Measurements from ENCODE around the gene KIAA1614.

Gene KIAA1614, protein sequence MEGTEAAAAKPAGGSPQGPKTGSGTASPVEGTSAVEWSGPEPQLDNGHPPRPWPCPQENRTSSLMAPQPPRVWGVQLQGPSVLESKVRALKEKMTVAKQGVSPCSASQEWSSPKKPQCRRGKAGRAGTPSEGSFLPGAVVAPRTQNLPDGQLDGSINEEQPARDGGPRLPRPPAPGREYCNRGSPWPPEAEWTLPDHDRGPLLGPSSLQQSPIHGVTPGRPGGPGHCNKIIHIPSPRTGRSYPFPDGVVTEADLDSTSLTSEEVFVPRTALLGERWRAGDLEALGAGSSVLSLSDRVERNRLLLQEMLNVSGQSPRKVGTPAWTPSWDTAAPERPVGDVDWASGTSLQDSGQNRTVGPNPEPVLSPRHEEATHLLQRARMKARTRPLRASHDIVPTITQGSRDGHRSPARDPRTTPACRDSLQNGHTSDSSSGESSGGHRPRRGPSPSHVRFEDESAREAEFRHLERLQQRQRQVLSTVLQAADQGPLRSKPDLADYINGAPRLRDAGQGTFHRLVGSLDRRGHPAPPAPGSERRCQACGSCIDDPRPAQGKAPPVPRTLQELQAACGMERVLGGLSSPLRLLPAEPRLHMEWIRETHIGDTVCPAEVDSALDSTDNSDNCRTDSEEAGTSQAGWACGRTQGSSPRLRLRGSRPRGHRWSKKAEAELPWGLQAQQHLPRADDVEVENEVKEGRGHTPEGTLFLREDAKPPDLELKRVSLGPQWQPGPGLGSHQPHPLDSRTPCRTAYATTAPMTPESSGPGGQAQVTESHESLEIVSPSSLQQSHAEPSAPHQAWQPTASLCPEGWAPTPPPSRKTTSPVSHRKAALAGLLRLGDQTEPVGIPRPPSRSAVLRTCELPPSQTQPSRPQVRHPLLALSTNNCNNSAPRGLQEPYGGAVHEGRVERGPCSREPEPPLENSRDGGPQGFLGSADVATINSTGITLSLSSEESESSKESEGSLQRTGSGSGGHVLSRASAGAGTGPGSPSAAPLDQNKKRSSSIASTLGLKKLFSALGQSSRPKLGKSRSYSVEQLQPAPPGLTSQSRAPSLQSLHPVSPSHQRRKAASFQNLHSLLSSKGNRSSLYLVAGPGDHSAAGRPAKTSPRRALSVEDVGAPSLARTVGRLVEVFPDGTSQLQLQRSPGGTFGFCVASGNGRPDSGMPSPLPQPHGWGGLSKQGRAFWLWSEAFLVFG

DNA sequence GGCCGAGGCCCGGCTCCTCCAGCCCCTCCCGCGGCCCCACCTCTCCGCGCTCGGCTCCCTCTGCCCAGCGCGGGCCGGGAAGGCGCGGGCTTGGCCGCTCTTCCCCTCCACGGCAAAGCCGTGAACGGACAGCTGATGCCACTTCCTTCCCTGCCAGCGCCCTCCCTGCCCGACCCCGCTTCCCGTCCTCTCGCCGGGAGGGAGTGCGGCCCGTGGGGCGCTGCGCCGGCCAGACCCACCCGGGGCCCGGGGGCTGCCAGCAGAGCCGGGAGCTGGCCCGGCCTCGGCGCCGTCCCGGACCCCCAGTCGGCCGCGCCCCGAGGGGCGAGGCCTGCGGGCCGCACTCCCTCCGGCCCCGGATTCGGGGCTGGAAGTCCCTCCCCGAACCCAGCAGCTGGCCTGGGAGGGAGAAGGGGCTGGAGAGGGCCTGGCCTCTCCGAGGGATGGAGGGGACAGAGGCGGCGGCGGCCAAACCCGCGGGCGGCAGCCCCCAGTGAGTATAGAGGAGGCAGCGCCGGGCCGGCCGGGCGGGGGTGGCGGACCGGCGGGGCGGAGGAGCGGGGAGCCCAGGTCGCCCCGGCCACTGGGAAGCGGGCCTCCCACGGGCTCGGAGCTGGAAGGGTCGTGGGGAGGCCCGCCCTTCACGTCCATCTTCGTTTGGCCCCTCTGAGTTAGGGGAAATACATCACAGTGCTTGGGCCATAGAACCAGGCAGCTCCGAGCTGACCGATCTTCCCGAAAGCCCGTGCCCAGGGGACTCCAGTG, at the start of gene KIAA1614:
TSS of gene KIAA1614 (plus strand) at position 97 of the 765 bp plus-strand sequence. CDS start at position 444, 347 bp downstream.
- no peak for DNase-seq (ENCODE audit: low read depth, low spot score)

DNA sequence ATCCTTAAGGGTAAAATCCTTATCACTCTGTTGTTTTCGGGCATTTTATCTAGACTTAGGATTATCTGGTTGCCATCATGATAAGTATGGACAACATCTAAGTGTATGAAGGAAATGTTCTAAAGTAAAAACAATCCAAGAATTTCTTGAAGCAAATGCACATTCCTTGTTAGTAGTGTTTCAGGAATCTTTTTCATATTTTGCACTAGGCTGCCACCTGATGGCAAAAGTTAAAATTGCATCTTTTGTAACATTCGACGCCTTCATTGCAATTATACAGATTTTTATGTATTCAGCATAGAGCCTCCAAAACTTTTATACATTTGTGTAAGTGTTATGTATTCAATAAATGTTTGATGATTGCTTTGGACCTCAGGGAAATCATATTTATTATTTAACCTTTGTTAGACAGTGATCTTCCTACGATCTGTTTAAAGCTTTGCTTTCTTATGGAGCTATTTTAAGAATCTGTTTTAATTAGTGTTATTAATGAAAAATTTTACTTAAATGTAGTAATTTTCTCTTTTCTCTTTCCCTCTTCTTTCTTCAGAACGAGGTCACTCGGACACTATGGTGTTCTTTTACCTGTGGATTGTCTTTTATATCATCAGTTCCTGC, 49.4 kb upstream of the KIAA1614 start:
- no peak for DNase-seq (ENCODE audit: low read depth, low spot score)

DNA sequence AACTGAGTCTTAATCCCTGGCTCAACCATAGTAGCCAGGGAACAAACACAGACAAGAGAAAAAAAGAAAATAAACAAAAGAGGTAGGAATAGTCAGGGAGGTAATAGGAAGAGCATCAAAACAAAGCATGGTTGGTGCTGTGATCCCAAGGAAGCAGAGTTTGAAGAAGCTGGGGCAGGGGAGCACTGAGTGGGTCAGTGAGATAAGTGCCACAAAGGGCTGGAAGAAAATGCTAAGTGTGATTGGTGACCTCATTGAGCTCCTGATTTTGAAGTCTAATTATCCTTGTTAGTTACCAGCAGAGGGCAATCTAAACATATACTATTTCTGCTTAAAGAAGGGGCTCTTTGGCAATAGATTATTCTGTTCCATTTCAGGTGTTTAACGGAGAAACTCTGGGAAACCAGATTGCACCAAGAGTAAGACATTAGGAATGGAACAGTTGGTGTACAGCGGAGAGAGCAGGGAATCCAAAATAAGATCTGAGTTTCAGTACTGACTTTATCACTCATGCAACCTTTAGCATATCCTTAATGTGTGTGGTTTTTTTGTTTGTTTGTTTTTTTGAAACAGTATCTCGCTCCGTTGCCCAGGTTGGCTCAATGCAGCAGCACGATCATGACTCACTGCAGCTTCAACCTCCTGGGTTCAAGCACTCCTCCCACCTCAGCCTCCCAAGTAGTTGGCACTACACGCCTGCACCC, 30.7 kb upstream of the KIAA1614 start:
- no peak for DNase-seq (ENCODE audit: low read depth, low spot score)

DNA sequence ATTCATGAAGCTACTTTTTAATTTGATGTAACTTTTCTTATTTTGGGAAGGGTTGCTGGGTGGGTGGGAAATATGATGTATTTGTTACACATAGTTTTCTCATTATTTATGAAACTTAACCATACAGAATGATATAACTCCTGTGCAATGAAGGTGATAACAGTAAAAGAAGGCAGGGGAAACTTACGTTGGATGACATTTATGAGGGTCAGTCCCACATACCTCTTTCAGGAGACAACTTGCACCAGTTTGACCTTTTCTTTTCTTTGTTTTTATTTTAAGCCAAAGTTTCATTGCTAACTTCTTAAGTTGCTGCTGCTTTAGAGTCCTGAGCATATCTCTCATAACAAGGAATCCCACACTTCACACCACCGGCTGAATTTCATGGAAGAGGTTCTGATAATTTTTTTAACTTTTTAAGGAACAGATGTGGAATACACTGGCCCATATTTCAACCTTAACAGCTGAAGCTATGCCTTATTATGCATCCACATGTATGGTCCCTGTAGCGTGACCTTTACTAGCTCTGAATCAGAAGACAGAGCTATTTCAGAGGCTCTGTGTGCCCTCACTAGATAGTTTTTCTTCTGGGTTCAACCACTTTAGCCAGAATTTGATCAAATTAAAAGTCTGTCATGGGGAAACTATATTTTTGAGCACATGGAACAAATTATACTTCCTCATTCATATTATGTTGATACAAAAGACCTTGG, 28.0 kb upstream of the KIAA1614 start:
- no peak for DNase-seq (ENCODE audit: low read depth, low spot score)

DNA sequence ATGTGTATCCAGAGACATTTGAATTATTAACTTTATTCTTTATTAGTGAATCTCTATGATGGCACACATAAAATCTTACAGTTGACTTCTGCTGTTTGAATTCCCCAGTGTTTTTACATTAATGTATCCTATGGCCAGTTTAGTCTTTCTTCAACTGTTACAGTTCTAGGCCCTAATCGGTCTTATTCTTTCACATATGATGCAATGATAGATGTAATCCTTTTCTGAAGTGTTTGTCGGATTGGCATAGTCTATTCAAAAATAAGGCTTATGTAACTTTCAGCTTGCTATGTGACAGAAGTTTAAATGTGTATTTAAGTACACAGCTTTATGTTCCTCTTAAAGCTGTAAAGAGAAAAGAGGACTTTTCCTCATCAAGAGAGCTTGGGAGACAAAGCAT, 26.4 kb upstream of the KIAA1614 start:
- no peak for DNase-seq (ENCODE audit: low read depth, low spot score)

DNA sequence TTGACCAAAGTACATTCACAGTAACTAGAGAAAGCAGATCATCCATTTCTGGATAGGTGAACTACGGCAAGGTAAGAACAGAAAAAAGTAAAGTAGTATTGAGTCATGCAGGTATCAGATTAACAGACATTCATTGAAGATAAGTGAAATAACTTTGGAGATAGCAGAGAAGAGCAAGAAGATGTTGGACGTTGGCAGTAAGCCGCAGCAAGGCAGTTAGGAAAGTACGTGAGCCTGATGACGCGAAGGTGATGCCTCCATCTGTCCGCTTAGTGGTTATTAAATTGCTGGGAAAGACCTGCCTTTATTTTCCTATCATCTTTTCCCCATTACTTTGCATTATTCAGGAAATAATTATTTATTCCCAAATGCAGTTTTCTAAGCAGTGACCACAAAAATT, 24.9 kb upstream of the KIAA1614 start:
- no peak for DNase-seq (ENCODE audit: low read depth, low spot score)

DNA sequence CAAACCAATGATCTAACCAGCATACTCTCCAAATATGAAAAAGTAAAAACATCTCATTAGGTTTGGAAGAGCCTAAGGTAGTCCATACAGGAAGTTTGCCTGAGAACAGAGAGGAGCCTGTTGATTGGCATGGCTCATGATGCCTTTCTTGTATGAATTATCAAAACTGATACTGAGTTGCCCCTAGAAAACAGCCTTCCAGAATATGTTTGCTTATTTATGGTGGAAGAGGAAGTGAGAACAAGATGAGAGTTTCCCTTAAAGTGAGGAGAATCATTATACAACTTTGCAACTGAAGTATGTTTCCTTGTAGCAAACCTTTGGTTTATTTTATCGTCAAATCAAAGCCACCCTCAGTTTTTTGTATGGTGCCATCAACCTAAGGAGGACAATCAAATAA, 23.8 kb upstream of the KIAA1614 start:
- DNase-seq (ENCODE audit: low read depth, low spot score): no peak

DNA sequence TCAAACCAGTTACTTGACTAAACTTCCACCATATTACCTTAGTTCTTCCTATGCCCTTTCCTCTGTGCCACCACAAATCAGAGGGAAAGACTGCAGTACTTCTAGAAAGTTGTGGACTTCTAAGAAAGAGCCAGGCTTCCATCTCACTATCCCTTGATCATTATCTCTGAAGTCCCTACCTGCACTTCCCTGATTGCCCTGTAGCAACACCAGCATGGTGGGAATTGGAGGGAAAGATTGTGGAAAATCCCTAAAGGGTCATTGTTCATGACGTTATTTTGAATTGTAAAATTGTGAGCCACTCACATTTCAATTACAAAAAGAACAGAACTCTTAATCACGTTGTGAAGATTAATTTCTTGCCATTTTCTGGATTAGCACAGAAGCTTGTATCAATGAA, 23.4 kb upstream of the KIAA1614 start:
- DNase-seq (ENCODE audit: low read depth, low spot score): no peak

DNA sequence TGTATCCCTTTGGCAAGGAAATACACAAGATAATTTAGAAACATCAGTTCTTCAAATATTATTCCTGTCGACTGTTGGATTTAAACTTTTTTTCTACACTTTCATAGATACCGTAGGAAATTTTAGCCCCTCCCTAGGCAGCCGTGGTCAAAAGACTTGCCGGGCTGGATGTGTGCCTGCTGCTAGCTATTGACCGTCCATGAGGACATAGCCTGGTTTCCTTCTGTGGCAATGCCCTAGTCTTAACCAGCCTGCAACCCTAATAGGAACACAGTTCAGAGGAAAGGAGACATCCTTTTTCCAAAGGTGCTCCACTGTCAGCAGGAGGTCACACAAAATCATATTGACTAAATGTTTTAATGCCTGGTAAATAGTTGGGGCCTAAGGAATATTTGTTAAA, 20.4 kb upstream of the KIAA1614 start:
- DNase-seq (ENCODE audit: low read depth, low spot score): no peak

DNA sequence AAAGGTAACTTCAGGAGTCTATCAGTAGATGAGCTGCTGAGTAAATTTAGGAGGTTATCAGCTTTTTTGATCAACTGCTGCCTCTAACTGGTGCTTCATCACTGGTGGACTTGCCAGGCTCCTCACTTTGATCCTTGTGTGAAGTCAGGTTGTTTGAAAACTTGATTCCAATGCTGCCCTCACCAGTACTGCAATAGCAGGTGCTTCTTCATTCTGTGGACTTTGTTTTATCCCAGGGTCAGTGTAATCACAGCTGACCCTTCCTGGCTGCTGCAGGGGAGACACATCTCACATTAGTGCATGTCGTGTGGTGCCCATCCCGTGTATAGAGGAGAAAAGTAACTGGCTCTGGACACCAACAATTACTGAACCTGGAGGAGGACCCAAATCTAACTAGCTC, 20.0 kb upstream of the KIAA1614 start:
- no peak for DNase-seq (ENCODE audit: low read depth, low spot score)

DNA sequence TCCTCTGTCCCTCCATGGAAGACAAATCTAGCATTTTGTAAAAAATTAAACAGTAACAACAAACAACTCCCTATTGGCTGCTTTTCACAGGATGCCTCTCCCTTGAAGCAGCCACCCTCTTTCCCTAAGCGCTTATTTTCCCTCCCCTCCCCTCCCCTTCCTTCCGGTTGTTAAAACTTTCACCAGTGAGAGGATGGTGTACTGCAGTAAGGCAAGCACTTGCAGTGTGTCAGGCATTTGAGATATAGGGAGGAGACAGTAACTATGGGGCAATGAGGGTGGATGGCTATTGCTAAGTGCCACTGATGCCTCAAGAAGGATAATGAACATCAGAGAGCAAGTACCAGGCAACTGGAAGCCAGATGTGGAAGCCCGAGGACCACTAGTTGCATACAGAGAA, 19.1 kb upstream of the KIAA1614 start:
- no peak for DNase-seq (ENCODE audit: low read depth, low spot score)

DNA sequence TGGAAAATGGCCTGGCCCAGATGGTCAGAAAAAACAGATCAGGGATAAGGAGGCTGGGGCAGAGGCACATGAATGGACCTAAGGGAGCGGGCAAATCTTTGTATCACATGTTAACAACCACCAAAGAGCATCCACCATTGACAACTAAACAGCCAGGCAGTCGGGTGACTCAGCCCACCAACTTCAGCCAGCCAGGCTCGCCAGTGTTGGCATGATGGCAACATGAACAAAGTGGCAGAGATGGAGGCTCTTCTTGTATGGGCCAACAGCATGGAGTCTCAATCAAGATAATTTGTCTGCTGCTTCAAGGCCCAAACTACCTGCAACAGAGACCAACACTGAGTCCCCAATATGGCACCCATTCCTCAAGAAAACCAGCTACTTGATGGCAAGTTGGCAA, 16.5 kb upstream of the KIAA1614 start:
- DNase-seq (ENCODE audit: low read depth, low spot score): no peak

DNA sequence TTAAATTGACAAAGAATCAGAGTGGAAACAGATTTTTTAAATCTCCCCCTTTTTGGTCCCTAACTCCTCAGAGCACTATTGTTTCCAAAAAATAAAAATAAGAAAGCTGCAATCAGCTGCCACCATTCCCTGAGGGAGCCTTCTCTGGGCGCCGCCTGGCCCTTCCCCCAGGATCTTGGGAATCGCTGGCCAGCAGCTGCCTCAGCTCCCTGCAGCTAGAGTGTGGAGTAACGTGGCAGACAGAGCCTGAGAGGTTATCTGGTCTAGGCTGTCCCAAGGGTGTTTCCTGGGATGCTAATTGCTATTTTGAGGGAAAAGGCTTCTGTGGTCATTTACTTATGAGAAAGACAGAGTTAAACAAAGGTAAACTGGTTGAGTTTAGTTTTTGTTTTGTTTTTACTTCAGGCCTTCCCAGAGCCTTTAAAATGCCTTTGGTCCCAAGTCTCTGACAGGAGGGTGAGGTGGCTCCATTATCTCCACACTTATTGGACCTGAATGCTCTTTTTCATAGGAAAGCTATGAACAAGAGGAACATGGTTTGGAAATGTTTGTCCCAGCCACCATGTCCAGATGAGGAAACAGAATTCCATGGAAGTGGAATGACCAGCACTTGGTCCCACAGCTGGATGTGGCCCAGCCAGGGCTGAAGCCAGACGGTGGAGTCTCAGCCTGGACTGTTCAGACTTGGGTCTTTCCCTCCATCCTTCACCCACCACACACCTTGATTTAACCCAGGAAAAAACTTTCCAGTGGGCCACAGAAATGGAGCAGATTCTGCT, 14.1 kb upstream of the KIAA1614 start:
- DNase-seq (ENCODE audit: low read depth, low spot score): no peak

DNA sequence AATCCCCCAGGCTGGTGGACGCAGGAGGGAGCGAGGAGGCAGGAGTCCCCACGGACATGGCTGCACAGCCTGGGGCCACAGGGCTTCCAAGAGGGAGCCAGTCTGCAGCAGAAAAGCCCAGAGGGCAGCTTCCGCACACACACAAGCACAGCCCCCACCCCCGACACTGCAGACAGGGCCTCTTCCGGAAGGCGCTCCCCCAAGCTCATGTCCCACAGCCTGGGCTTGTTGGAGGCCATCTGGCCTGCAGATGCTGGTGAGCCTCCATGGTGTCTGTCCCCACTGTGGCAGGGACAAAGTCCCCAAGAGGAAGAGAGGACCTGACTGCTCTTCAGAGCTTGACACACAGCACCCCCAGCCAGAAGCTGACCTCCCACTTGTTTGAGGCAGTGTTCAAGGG, 13.4 kb upstream of the KIAA1614 start:
- no peak for DNase-seq (ENCODE audit: low read depth, low spot score)

DNA sequence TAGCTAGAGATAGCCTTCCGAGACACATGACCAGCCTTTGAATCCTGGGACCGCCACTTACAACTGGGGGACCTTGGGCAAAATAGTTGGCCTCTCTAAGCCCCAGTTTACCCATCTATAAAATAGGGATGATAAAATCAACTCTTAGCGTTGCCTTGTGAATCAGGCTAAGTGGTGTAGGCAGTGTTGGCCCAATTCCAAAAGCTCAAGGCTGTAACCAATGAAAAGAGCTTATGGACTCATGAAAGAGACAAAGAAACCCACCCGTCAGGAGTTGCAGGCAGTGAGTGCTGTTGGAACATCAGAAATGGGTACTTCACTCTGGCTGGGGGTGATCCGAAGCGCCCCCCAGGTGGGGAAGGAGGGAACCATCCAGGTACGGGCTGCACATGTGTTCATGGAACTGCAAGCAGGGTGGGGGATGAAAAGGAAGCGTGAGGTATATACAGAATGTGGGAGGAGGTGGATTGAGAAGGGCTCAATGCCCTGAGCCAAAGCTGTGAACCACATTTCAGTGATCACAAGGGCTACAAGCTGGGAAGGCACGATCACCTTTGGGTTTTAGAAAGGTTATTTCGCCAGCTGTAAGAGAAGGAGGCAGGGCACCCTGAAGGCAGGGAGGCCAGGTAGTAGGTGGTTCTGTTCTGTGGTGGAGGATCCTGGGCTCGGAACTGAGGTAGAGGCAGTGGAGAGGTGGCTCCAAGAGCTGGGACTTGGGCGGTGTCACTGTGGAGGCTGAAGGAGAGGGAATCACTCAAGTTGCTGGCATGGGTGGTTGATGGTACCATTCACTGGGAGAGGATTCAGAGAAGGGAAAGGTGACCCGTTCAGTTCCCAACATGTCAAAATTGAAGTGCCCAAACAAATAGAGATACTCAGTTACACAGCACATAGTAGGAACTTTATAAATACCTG, 11.4 kb upstream of the KIAA1614 start:
- DNase-seq (ENCODE audit: low read depth, low spot score): no peak

DNA sequence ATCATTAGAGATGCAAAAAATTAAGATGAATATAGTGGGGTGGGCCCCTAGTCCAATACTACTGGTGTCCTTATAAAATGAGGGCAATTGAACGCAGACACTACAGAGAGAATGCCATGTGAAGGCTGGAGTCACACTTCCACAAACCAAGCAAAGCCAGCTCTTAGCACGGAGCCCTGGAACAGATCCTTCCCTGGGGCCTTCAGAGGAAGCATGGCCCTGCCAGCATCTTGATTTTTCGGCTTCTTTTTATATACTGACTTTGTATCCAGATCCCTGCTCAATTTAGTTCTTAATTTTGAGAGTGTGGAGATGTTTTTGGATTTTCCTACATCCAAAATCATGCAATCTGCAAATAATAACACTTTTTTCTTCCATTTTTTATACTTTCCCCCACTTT, 10.2 kb upstream of the KIAA1614 start:
- no peak for DNase-seq (ENCODE audit: low read depth, low spot score)

DNA sequence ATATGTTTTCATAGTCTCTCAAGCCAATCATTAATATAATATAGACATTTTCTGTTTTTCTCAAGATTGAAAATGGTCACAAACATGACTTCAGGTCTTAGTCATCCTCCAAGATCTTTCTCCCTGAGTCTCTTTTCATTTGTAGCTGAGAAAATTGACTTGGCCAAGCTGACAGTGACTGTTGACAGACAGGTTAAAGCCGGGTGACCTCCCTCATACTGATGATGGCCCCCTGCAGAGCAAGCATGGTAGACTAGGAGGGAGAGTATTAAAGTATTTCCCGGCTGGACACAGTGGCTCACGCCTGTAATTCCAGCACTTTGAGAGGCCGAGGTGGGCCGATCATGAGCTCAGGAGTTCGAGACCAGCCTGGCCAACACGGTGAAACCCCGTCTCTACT, 6.8 kb upstream of the KIAA1614 start:
- DNase-seq (ENCODE audit: low read depth, low spot score): no peak

DNA sequence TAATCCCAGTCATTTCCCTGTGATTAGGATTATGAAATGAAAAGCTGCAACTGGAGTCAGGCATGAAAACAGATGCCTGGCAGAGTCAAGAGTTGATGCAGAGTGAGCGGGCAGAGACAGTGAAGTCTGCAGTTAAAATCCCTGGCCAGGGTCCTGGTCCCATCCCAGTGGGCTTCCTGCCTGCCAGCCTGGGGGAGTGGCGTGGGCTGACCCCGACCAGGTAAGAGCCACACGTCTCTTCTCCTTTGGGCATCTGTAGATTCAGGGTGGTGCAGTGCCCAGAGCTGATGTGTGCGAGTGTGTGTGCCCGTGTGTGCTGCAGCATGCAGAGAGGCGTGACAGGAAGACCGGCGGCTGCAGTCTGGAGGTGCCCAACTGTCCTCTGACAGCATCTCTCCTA, 6.2 kb upstream of the KIAA1614 start:
- no peak for DNase-seq (ENCODE audit: low read depth, low spot score)
